HAP-1 (cell line): ENCODE data around the gene MIGA1.
A peak's percentile ranks its signal among the peaks of the same experiment; 100 is the strongest.
"Not testable (repeated sequence)": the region's sequence is repeated elsewhere in the genome, so short reads cannot be mapped to it uniquely, and the experiment has no call there.

ENCODE experiments used
- DNase-seq, 2 experiments: peaks; one replicate each; pipeline ENCODE4 v3.0.0-alpha.2; 2016 to 2020; ENCODE audit warnings: low spot score in 2 of 2
- H3K27me3 ChIP-seq: fragments of 250-450 bp; sonication (Bioruptor Pico); 2 replicates; pipeline ENCODE4 v1.5.1; 2020; ENCODE audit warnings: low read depth, mild to moderate bottlenecking, moderate library complexity
- H3K36me3 ChIP-seq: fragments of 250-450 bp; sonication (Bioruptor Pico); replicated peaks from 2 replicates; pipeline ENCODE4 v1.5.1; 2020; ENCODE audit warnings: mild to moderate bottlenecking
- H3K4me1 ChIP-seq: fragments of 250-450 bp; sonication (Bioruptor Pico); 2 replicates; pipeline ENCODE4 v1.5.1; 2020; ENCODE audit warnings: mild to moderate bottlenecking
- H3K4me3 ChIP-seq: fragments of 250-450 bp; sonication (Bioruptor Pico); 2 replicates; pipeline ENCODE4 v1.5.1; 2020; ENCODE audit warnings: mild to moderate bottlenecking, moderate library complexity
- H3K9me3 ChIP-seq: fragments of 250-450 bp; sonication (Bioruptor Pico); 2 replicates; pipeline ENCODE4 v1.5.1; 2020; ENCODE audit warnings: mild to moderate bottlenecking, moderate library complexity
- in situ Hi-C: fragments of 300-500 bp; cut with MboI; formaldehyde crosslinking; loops from 3 replicates; pipeline ENCODE4 v1.14.3; 2020; ENCODE audit warnings: low sequenced_read_pairs, inconsistent platforms, mixed read lengths

Gene MIGA1

DNA sequence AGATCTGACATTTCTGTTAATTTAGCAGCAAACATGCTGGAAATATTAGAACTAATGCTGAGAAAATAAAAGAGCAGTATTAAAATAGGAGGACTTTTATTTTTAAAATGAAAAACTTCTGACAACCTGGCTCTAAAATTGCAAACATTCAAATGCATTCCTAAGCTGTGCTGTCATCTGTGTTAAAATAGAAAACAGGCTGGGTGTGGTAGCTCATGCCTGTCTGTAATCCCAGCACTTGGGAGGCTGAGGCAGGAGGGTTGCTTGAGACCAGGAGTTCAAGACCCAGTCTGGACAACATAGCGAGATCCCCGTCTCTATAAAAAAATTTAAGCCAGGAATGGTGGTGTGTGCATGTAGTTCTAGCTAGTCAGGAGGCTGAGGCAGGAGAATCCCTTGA lies 44.6 kb downstream of the MIGA1 start:
- no peak for DNase-seq
- Histone ChIP-seq H3K9me3 (no peaks in the 10 kb centered on the region), H3K4me3 (no peak overlapping the region), H3K27me3 (no peaks in the 10 kb centered on the region), H3K4me1 (peaks cover 13% of the 10 kb centered on the region), H3K36me3 (0 out of 2 replicates have a peak, but pooled peaks cover 3% of the 10 kb centered on the region)
- in situ Hi-C loops = no loop called here

DNA sequence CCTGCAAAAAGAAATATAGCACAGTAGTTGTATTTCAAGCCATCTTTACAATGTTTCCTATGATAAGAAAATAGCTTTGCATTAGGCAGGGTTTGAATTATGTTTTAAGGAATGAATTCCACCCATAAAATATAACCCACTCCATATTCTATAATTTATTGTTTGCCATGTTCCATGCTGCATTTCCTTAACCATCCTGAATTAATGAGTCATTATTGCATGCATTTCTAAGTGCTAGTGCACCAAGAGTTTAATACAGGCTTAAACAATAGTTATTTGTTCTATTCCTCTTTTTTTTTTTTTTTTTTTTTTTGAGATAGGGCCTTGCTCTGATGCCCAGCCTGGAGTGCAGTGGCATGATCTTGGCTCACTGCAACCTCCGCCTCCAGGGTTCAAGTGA lies 45.2 kb downstream of the MIGA1 start:
- 0 out of 2 replicates have a peak, but pooled peaks cover 3% of the 10 kb centered on the region for H3K36me3 ChIP-seq
- H3K27me3 ChIP-seq = no peaks in the 10 kb centered on the region
- H3K4me3 ChIP-seq = no peak overlapping the region
- DNase-seq = no peak
- H3K4me1 ChIP-seq = peaks cover 10% of the 10 kb centered on the region
- H3K9me3 ChIP-seq = no peaks in the 10 kb centered on the region
- in situ Hi-C loops = no loop called here

- peak in 1 of 2 experiments; percentile 40 for DNase-seq
- in situ Hi-C loops = no loop called here
- H3K36me3 ChIP-seq = 0 out of 2 replicates have a peak, but pooled peaks cover 3% of the 10 kb centered on the region
These were observed 45.8 kb downstream of the MIGA1 start for GRCh38 chr1:77825131-77825709.

GRCh38 chr1:77826851-77827250 lies 47.4 kb downstream of the MIGA1 start:
- H3K9me3 ChIP-seq, H3K36me3 ChIP-seq, DNase-seq, in situ Hi-C loops, H3K27me3 ChIP-seq, H3K4me3 ChIP-seq, H3K4me1 ChIP-seq: not testable (repeated sequence)

More at GRCh38 chr1:77825131-77825709, 45.8 kb downstream of the MIGA1 start:
- Histone ChIP-seq H3K4me1 (peaks cover 12% of the 10 kb centered on the region), H3K27me3 (no peaks in the 10 kb centered on the region), H3K4me3 (no peak overlapping the region), H3K9me3 (no peaks in the 10 kb centered on the region)

DNA sequence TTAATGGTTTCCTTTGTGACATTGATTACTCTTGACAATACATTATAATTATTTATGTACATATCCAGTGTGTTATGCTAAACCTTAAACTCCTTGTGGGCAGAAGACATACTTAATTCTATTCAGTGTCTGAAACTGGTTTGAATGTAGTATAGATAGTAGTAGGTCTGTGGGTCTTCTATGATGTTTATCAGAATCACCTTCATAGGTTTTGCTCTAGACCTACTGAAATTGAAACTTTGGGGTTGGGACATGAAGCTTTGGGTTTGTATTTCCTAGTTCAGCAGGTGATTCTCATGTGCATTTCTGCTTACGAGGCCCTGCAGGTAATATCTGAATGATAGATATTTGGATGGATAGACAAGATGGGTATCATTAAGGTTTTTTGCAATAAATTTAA lies 48.6 kb downstream of the MIGA1 start:
- DNase-seq = no peak
- H3K4me3 ChIP-seq = no peak overlapping the region
- H3K4me1 ChIP-seq = peaks cover 16% of the 10 kb centered on the region
- H3K36me3 ChIP-seq = no peaks in the 10 kb centered on the region; the same call in 1 of the 2 replicates
- in situ Hi-C loops = no loop called here
- H3K9me3 ChIP-seq = no peaks in the 10 kb centered on the region
- H3K27me3 ChIP-seq = no peaks in the 10 kb centered on the region

DNA sequence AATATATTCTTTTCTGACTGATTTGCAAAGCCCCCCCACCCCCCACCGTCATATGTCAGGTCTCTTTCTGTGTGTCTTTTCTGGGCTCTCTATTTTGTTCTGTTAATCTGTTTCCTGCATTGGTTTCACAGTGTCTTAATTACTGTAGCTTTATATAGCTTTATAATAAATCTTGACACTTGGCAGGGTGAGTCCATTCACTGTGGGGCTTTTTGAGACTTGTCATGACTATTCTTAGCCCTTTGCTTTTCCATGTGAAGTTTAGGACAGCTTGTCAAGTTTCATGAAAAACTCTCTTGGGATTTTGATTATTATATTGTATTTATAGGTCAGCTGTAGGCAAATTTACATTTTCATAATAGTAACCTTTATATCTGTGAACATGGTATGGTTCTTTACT lies 50.4 kb downstream of the MIGA1 start:
- Histone ChIP-seq H3K36me3 (no peaks in the 10 kb centered on the region; the same call in 1 of the 2 replicates), H3K27me3 (no peaks in the 10 kb centered on the region), H3K4me3 (no peak overlapping the region), H3K4me1 (peaks cover 16% of the 10 kb centered on the region), H3K9me3 (no peaks in the 10 kb centered on the region)
- no peak for DNase-seq
- in situ Hi-C loops = no loop called here

- in situ Hi-C loops = no loop called here
- no peaks in the 10 kb centered on the region for H3K9me3 ChIP-seq
- no peaks in the 10 kb centered on the region; the same call in 1 of the 2 replicates for H3K36me3 ChIP-seq
- H3K4me1 ChIP-seq = peaks cover 16% of the 10 kb centered on the region
- no peaks in the 10 kb centered on the region for H3K27me3 ChIP-seq
- no peak overlapping the region for H3K4me3 ChIP-seq
- no peak for DNase-seq
These were observed 51.5 kb downstream of the MIGA1 start for GRCh38 chr1:77830946-77831345.

DNA sequence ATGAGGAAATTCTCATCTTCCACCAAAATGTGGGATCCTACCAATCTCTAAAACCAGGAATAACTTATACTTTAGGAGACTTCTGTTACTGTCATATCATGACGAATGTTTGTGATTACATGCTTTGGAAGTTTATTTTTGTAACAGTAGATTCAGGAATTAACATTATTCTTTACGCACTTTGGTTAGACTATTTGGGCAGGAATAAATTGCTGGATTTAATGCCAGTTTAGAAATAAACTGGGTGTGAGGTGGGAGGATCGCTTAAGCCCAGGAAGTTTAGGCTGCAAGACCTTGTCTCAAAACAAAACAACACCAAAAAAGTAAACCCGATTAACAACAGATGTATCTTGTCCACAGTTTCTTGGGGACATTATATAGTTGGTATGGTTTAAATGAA lies 52.1 kb downstream of the MIGA1 start:
- Histone ChIP-seq H3K4me1 (peaks cover 16% of the 10 kb centered on the region), H3K4me3 (no peak overlapping the region), H3K27me3 (no peaks in the 10 kb centered on the region), H3K36me3 (no peaks in the 10 kb centered on the region; the same call in 1 of the 2 replicates), H3K9me3 (no peaks in the 10 kb centered on the region)
- in situ Hi-C loops = no loop called here
- no peak for DNase-seq

DNA sequence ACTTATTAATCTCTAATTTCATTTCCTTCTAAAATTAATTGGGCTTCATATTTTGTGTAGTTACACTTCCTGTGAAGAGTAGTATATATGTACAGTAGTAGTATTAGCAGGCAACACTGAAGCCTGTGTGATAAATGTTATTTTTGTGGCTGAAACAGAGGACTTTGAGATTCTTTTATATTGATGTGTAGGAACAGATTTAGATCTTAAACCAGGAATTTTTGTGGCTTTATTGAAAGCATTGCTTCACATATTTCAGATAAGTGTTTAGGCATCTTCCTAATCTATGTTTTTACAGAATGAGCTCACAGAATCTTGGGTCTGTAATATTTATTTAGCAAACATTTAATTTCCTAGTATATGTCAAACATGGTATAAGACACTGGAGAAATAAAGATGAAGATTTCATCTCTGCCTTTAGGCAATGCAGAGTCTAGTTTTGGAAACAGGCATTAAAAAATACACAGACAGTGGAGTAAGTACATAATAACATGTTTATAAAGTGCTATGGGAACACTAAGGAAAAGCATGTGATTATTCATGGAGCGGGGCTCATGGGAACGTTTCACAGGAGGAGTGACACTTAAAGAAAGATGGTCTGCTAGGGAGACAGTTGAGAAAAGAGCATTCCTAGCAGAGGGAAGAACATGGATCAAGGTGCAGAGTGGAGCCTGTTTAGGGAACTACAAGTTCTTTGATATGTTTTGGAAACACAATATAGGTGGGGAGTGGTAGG lies 52.7 kb downstream of the MIGA1 start:
- Histone ChIP-seq H3K27me3 (no peaks in the 10 kb centered on the region), H3K36me3 (no peaks in the 10 kb centered on the region; the same call in 1 of the 2 replicates), H3K4me1 (peaks cover 16% of the 10 kb centered on the region), H3K4me3 (no peak overlapping the region), H3K9me3 (no peaks in the 10 kb centered on the region)
- in situ Hi-C loops = no loop called here
- DNase-seq = no peak

DNA sequence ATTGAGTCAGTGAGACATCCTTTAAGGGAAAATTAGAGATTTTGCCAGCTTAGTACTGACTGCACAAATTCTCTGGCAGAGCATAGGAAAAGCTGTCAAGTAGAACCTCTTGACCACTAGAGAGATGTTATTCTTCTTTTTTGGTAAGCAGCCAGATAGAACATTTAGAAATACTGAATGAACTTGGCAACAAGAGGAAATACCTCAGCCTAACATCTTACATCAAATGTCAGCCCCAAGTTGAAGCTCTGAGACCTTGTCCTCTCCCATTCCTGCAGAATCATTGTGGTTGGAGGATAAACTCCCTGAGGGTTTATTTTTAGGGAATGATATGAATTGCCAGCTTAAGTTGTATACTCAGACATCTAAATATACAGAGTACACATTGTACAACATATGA lies 53.5 kb downstream of the MIGA1 start:
- Histone ChIP-seq H3K27me3 (no peaks in the 10 kb centered on the region), H3K9me3 (no peaks in the 10 kb centered on the region), H3K4me1 (peaks cover 16% of the 10 kb centered on the region), H3K36me3 (no peaks in the 10 kb centered on the region; the same call in 1 of the 2 replicates), H3K4me3 (no peak overlapping the region)
- in situ Hi-C loops = no loop called here
- DNase-seq = no peak

DNA sequence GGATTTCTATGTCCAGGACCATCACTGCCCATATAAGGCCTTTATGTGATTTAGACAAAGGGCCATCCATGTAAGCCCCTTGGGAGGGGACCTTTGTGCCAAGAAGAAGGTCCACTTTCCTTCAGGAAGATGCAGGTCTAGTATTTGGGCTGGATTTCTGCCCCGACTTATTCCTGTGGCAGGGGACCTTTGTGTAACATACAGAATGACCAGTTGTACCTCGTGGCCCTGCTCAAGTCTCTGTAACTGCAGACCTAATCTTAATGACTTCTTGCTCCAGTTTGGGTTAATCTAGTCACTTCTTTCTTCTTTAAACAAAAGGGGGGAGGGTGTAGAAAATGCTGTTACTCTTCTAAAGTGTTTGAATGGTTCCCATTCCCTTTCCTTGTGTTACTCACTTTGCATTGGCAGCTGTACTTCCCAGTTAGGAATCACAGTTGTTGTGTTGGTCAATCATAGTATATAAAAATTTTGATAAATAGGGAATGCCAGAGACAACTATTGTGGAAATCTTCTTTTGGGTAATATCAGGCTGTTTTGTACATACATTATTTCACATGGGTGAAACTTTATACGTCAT lies 54.2 kb downstream of the MIGA1 start:
- no peaks in the 10 kb centered on the region for H3K9me3 ChIP-seq
- H3K4me3 ChIP-seq = no peak overlapping the region
- H3K27me3 ChIP-seq = no peaks in the 10 kb centered on the region
- in situ Hi-C loops = no loop called here
- DNase-seq = no peak
- peaks cover 16% of the 10 kb centered on the region for H3K4me1 ChIP-seq
- H3K36me3 ChIP-seq = no peaks in the 10 kb centered on the region; the same call in 1 of the 2 replicates

DNA sequence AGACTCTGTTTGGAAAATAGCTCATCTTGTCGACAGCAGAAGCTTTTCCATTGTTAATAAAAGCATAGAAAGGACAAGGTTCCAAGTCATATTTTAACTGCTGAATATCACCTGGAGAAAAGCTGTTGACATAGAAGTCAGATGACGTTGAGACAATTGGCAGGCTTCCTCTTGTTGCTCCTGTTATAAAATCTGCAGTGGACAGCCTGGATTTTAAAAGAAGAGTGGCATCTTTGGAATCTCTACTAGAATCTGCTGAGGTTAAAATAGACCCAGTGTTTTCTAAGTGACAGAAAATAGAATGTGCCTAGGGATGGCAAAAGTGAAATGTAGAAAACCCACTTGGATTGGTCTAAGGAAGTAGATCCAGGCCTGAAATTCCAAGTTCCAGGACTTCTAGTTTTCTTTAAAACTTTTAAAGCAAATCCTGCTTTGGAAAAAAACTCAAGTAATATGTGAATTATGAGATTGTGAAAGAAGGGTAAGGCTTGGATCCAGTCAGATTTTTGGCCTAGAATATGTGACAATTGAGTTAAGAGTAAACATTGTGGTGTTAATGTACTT lies 55.4 kb downstream of the MIGA1 start:
- no peaks in the 10 kb centered on the region for H3K27me3 ChIP-seq
- no peak for DNase-seq
- no peaks in the 10 kb centered on the region; the same call in 1 of the 2 replicates for H3K36me3 ChIP-seq
- H3K4me1 ChIP-seq = peaks cover 17% of the 10 kb centered on the region
- H3K4me3 ChIP-seq = no peak overlapping the region
- in situ Hi-C loops = no loop called here
- no peaks in the 10 kb centered on the region for H3K9me3 ChIP-seq

DNA sequence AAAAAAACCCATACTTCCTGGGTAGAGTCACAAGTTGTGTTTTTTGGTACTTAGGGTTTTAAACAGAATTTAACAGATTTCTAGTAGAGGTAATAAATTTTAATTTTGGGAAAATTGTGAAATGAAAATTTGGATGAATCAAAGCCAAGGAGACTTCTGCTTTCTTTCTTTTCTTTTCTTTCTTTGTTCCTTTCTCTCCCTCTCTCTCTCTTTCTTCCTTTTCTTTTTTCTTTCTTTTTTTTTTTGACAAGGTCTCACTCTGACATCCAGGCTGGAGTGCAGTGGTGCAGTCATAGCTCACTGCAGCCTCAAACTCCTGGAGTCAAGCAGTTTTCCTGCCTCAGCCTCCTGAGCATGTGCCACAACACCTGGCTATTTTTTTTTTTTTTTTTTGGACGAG lies 62.1 kb downstream of the MIGA1 start:
- no peaks in the 10 kb centered on the region for H3K36me3 ChIP-seq
- no peaks in the 10 kb centered on the region for H3K9me3 ChIP-seq
- in situ Hi-C loops = no loop called here
- H3K27me3 ChIP-seq = no peaks in the 10 kb centered on the region
- DNase-seq = no peak
- peaks cover 12% of the 10 kb centered on the region for H3K4me1 ChIP-seq
- no peak overlapping the region for H3K4me3 ChIP-seq

DNA sequence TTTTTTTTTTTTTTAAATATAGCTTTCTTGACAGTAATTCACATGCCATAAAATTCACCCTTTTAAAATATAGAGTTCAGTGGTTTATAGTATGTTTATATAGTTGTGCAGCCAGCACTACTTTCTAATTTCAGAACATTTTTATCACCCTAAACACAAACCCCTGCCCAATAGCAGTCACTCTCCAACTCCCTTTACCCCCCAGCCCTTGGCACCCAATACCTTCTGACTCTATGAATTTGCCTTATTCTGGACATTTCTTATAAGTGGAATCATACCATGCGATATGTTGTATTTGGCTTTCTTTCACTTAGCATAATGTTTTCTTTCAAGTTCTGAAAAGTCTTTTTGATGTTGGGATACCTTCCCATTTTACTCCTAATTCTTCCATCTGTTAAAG lies 66.5 kb downstream of the MIGA1 start:
- no peaks in the 10 kb centered on the region for H3K27me3 ChIP-seq
- no peak for DNase-seq
- peaks cover 2% of the 10 kb centered on the region; the same call in 1 of the 2 replicates for H3K4me1 ChIP-seq
- no peaks in the 10 kb centered on the region for H3K36me3 ChIP-seq
- H3K9me3 ChIP-seq = no peaks in the 10 kb centered on the region
- H3K4me3 ChIP-seq = no peak overlapping the region
- in situ Hi-C loops = no loop called here
